ENCODE measurements around the gene RELL1.

Gene RELL1

DNA sequence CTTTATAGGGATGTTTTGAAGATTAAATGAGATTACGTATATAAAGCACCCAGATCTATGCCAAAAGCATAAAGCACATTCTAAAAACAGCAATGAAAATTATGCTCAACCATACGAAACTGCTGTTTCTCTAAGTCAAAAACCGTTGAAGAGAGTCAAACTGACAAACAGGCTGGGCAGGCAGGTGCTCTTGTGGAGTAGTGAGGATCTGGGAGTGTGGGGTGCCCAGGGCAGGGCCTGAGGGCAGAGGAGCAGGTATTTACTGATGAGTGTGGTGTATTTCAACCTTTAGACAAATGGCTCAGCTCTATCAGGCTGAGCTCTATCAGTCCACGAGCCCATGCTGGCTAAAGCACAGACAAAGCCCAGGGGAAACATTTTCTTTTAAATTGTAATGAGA lies 40.4 kb downstream of the RELL1 start:
- TF ChIP-seq, protein P1, sequence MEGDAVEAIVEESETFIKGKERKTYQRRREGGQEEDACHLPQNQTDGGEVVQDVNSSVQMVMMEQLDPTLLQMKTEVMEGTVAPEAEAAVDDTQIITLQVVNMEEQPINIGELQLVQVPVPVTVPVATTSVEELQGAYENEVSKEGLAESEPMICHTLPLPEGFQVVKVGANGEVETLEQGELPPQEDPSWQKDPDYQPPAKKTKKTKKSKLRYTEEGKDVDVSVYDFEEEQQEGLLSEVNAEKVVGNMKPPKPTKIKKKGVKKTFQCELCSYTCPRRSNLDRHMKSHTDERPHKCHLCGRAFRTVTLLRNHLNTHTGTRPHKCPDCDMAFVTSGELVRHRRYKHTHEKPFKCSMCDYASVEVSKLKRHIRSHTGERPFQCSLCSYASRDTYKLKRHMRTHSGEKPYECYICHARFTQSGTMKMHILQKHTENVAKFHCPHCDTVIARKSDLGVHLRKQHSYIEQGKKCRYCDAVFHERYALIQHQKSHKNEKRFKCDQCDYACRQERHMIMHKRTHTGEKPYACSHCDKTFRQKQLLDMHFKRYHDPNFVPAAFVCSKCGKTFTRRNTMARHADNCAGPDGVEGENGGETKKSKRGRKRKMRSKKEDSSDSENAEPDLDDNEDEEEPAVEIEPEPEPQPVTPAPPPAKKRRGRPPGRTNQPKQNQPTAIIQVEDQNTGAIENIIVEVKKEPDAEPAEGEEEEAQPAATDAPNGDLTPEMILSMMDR (IDR thresholded peaks at IDR 0.05), result no peak
- peaks cover 80% of the 10 kb centered on the region for H3K36me3 ChIP-seq

DNA sequence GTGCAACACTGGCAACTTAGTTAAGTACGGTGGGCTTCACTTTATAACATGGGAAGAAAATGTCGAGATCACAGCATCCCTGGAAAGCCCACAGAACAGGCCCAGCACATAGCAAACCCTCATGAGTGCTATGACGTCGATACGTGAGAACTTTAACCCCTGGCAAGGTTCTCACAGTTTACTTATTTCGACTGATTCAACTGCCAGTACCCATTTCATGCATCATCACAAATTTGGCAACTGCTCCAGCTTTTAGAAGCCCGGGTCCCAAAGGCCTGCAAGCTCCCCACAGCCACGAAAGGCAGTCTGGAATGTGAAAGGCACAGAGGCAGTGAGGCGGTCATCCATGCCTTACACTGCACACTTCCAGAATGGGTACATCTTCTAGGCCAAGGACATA lies 41.2 kb downstream of the RELL1 start:
- H3K27ac ChIP-seq, result no peak overlapping the region
- no peak overlapping the region for H3K4me3 ChIP-seq (ENCODE audit: low read depth in 1 of 2, low read length in 1 of 2)
- H3K36me3 ChIP-seq, result peaks cover 80% of the 10 kb centered on the region
- TF ChIP-seq, protein P1 (IDR thresholded peaks at IDR 0.05), result no peak
- no peaks in the 10 kb centered on the region for H3K27me3 ChIP-seq
- peaks cover 6 to 11% of the 10 kb centered on the region in 2 experiments for H3K4me1 ChIP-seq (ENCODE audit: control insufficient read depth in 1 of 2, insufficient read depth in 1 of 2, low read depth in 1 of 2, low read length in 1 of 2)
- H3K9me3 ChIP-seq, result no peaks in the 10 kb centered on the region

More for the DNA sequence above, 40.4 kb downstream of the RELL1 start:
- H3K4me1 ChIP-seq (ENCODE audit: control insufficient read depth in 1 of 2, insufficient read depth in 1 of 2, low read depth in 1 of 2, low read length in 1 of 2), result peaks cover 6 to 11% of the 10 kb centered on the region in 2 experiments
- H3K27me3 ChIP-seq, result no peaks in the 10 kb centered on the region
- H3K27ac ChIP-seq, result peak overlapping the region; percentile 28
- H3K4me3 ChIP-seq (ENCODE audit: low read depth in 1 of 2, low read length in 1 of 2), result no peak overlapping the region
- no peaks in the 10 kb centered on the region for H3K9me3 ChIP-seq

DNA sequence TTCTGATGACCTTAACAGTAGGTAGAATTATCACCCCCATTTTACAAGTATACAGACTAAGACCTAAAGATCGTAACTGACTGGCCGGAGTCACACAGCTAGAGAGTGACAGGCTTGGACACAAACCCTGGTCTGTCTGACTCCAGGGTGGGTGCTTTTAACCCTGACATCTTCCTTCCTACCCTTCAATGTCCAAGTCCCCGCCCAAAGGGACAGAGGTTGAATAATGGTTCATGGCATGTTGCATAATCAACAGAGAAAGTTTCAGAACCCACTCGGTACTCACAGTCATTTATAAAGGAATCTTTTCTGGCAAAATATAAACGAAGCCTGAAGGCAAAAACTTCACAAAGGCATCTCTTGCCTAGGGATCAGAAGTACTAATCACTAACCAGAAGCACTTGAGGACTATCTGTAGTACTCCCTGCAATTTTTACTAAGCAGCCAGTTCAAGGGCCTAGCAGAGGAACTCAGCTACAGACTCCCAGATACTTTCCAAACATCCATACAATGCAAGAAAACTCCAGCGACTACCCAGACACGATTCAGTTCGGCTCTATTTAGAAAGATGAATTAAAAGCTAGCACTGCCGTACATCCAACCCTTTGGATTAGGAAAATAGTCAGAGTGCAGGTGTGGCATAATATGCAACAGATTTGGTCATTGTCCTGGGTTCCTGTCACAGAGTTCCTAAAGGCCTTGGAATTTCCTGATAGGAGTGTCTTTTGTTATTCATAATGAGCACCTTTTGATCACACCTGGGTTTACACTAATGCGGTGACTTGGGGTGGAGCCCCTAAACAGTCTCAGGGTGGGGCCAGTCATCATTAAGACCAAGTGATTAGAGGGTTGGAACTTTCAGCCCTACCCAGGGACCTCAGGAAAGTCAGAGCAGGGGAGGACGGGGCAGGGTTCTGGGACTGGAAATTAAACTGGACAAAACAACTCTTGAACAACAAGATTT lies 44.0 kb downstream of the RELL1 start:
- Histone ChIP-seq H3K27me3 (no peaks in the 10 kb centered on the region), H3K9me3 (no peaks in the 10 kb centered on the region), H3K4me1 (ENCODE audit: control insufficient read depth in 1 of 2, insufficient read depth in 1 of 2, low read depth in 1 of 2, low read length in 1 of 2) (peaks cover 0 to 10% of the 10 kb centered on the region in 2 experiments), H3K27ac (no peak overlapping the region), H3K36me3 (peaks cover 70% of the 10 kb centered on the region), H3K4me3 (ENCODE audit: low read depth in 1 of 2, low read length in 1 of 2) (no peak overlapping the region)
- TF ChIP-seq, protein P1 (IDR thresholded peaks at IDR 0.05), result no peak

DNA sequence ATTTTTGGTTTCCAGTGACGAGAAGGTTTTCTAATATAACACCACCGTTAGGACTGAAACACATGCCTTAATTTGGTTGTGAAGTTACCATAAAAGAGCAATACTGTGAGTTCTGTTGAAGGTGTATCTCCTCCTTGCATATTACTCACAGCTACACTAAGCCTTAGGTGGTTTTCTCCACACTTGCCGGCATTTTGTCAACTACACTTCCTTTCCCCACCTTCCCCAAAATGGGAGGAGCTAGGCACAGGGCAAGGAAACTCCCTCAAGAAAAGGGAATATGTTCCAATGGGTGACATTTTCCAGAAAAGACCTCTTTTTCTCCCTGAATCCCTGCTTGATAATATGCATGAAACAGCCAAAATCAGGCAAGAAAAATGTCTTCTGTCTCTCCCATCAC lies 44.8 kb downstream of the RELL1 start:
- H3K4me3 ChIP-seq (ENCODE audit: low read depth in 1 of 2, low read length in 1 of 2), result no peak overlapping the region
- no peaks in the 10 kb centered on the region for H3K27me3 ChIP-seq
- peaks cover 70% of the 10 kb centered on the region for H3K36me3 ChIP-seq
- H3K27ac ChIP-seq, result no peak overlapping the region
- TF ChIP-seq, protein P1 (IDR thresholded peaks at IDR 0.05), result no peak
- no peaks in the 10 kb centered on the region for H3K9me3 ChIP-seq
- peaks cover 0 to 10% of the 10 kb centered on the region in 2 experiments for H3K4me1 ChIP-seq (ENCODE audit: control insufficient read depth in 1 of 2, insufficient read depth in 1 of 2, low read depth in 1 of 2, low read length in 1 of 2)

DNA sequence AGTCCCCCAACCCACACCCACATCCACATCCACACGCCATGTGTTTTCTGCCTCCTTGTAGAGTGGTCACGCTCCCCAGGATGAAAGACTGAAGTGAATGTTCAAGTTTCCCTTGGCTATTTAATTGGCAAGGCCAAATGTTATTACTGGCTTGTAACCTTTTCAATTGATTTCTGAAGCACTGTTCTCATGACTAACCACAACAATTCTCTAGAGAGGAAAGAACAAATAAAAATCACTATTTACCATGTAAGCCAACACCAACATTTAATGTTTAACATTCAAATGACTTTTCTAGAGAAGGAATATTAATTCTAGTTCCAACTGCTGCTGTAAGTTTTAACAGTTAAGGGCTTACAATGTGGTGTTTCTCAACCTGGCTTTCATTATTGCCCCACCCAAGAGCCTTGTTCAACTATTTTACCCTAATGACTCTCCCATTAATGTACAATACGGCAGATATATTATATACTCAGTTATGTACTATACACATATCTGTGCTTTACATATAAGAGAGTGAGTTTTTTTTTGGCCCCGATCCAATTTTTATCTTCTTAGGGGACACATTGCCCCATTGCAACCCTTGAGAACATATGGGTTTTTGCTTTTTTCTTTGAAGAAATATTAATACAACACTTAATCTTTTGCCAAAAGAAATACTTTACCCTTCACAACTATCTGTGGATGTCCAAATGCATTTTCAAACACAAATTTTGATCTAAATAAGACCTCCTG lies 46.5 kb downstream of the RELL1 start:
- Histone ChIP-seq H3K27me3 (no peaks in the 10 kb centered on the region), H3K4me3 (ENCODE audit: low read depth in 1 of 2, low read length in 1 of 2) (no peak overlapping the region), H3K4me1 (ENCODE audit: control insufficient read depth in 1 of 2, insufficient read depth in 1 of 2, low read depth in 1 of 2, low read length in 1 of 2) (peaks cover 0 to 10% of the 10 kb centered on the region in 2 experiments), H3K36me3 (peaks cover 68% of the 10 kb centered on the region), H3K9me3 (no peaks in the 10 kb centered on the region), H3K27ac (peak overlapping the region; percentile 20)
- TF ChIP-seq, protein P1 (IDR thresholded peaks at IDR 0.05), result no peak
